Thoracic aorta (tissue), 2 donors: Measurements from ENCODE around the gene LMX1A. TPM values are rescaled to one million over a fixed set of nuclear protein-coding genes. Genes with fewer than 3 reads are reported as not detected.
A peak's percentile ranks its signal among the peaks of the same experiment; 100 is the strongest.

Experiments
- ATAC-seq: fragments of 150-250 bp; one replicate; pipeline ENCODE4 v1.8.0; 2017; ENCODE audit warnings: low read depth; ENCODE audit not compliant: insufficient number of reproducible peaks, low FRiP score
- DNase-seq: peaks from one replicate; pipeline ENCODE4 v3.0.0-alpha.2; 2020; ENCODE audit warnings: low spot score
- H3K27ac ChIP-seq, 2 donors: fragments of 200-600 bp; sonication (generic); 1 replicate in 1 of 2; 2 replicates in 1 of 2; pipeline ENCODE4 v1.5.1; 2016; ENCODE audit warnings: mild to moderate bottlenecking in 2 of 2, moderate library complexity in 2 of 2
- H3K27me3 ChIP-seq: fragments of 200-600 bp; sonication (generic); replicated peaks from 2 replicates; pipeline ENCODE4 v1.6.0; 2016; ENCODE audit warnings: mild to moderate bottlenecking; ENCODE audit not compliant: insufficient read depth
- H3K36me3 ChIP-seq: fragments of 200-600 bp; sonication (generic); one replicate; pipeline ENCODE4 v1.5.1; 2016
- H3K4me1 ChIP-seq, 2 donors: fragments of 200-600 bp; sonication (generic); 1 replicate in 1 of 2; 2 replicates in 1 of 2; pipeline versions ENCODE4 v1.5.1 to v1.6.0; 2016; ENCODE audit warnings: low read depth in 2 of 2, mild to moderate bottlenecking in 1 of 2; ENCODE audit not compliant: control insufficient read depth in 1 of 2
- H3K4me3 ChIP-seq: fragments of 200-600 bp; sonication (generic); 2 replicates; pipeline ENCODE4 v1.5.1; 2016; ENCODE audit warnings: mild to moderate bottlenecking
- H3K9me3 ChIP-seq: fragments of 200-600 bp; sonication (generic); 2 replicates; pipeline ENCODE4 v1.5.1; 2016
- CTCF ChIP-seq: fragments of 200-600 bp; sonication (generic); IDR thresholded peaks from one replicate; pipeline ENCODE4 v1.5.1; 2019; ENCODE audit warnings: antibody characterized with exemption
- total RNA-seq, 2 donors: library from RNA; depleted of rRNA; stranded (reverse); fragments of >200 nt; gene quantifications; one replicate each; pipeline versions ENCODE4 v1.1.0 to v1.2.3, GENCODE V29; 2016

The LMX1A gene
- total RNA-seq, 2 donors from 2014 or later = 0.68 TPM; not detected in 1

DNA sequence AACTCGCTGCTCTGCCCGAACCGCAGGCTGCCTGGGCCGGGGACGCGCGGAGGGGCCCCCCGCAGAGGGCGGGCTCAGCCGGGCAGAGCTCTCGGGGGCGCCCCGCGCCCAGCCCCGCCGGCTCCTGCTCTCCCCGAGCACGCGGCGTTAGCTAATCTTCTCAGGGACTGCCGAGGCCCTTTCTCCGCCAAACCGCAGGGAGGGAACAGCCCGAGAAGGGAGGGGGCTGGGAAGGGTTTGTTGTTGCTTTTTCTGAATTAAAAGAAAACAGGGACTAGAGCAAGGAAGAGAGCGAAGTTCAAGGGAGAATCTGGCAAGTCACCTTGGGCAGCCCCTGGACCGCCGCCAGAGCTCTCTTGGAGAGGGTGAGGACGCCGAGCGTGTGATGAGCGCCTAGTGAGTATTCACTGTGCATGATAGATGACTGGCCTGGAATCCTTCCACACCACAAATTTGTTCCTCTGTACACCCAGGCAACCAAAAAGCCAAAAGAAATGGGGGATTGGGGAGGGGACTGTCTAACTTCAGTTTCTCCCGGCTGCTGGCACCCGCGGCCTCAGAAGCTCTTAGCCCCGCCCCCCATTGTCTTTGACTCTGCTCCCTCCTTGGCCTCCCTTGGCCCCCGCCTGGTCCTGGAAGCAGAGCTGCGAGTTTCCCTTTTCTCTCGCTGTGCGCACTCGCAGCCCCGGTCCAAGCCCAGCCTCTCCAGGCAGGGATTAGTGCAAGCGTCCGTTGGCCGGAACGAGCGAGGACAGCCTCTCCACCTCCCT, 19.7 kb upstream of the LMX1A start:
- ATAC-seq (peak; percentile 67), DNase-seq (peak; percentile 35)
- Histone ChIP-seq H3K27me3 (no peaks in the 10 kb centered on the region), H3K27ac (peak overlapping the region in 1 of 2 donors; percentile 39), H3K4me3 (peak overlapping the region; percentile 68), H3K36me3 (no peaks in the 10 kb centered on the region), H3K9me3 (no peaks in the 10 kb centered on the region), H3K4me1 (peaks cover 0 to 17% of the 10 kb centered on the region in 2 donors)
- TF ChIP-seq CTCF = no peak

DNA sequence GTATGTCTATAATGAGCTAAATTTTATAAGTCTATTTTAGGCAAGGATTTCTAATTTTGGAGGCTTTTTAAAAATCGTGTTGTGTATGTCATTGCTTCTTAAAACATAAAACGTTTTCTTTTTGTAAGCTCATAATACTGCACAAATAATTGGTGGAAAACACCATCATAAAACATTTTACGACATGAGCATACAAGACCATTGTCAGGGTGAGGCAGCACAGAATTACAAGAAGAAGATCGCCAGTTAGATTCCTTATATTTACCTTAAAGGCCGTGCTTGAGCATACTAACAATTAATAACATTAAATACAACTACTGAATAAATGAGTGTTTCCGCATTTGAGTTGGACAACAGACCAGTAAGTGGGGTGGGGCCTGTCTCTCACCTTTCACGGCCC, 19.1 kb upstream of the LMX1A start:
- peaks cover 0 to 17% of the 10 kb centered on the region in 2 donors for H3K4me1 ChIP-seq
- H3K9me3 ChIP-seq = no peaks in the 10 kb centered on the region
- TF ChIP-seq CTCF = no peak
- no peaks in the 10 kb centered on the region for H3K27me3 ChIP-seq
- peak overlapping the region in 1 of 2 donors; percentile 39 for H3K27ac ChIP-seq
- H3K4me3 ChIP-seq = peak overlapping the region; percentile 68
- DNase-seq (no peak), ATAC-seq (no peak)
- H3K36me3 ChIP-seq = no peaks in the 10 kb centered on the region

GRCh38 chr1:165371588-165372225, 15.2 kb upstream of the LMX1A start:
- no peak for TF ChIP-seq CTCF

GRCh38 chr1:165369255-165369848, 12.8 kb upstream of the LMX1A start:
- Histone ChIP-seq H3K36me3 (no peaks in the 10 kb centered on the region), H3K9me3 (no peaks in the 10 kb centered on the region), H3K4me1 (peaks cover 0 to 6% of the 10 kb centered on the region in 2 donors), H3K27ac (no peak overlapping the region), H3K27me3 (no peaks in the 10 kb centered on the region), H3K4me3 (no peak overlapping the region)
- TF ChIP-seq CTCF = peak; percentile 75
- ATAC-seq = no peak
- DNase-seq = no peak

More at GRCh38 chr1:165371588-165372225, 15.2 kb upstream of the LMX1A start:
- Histone ChIP-seq H3K27ac (no peak overlapping the region), H3K4me1 (peaks cover 0 to 11% of the 10 kb centered on the region in 2 donors), H3K27me3 (no peaks in the 10 kb centered on the region), H3K4me3 (no peak overlapping the region), H3K36me3 (no peaks in the 10 kb centered on the region), H3K9me3 (no peaks in the 10 kb centered on the region)
- DNase-seq (no peak), ATAC-seq (no peak)

- DNase-seq = peak; percentile 49
- no peak overlapping the region for H3K4me3 ChIP-seq
- H3K4me1 ChIP-seq = peaks cover 0 to 6% of the 10 kb centered on the region in 2 donors
- H3K27ac ChIP-seq = no peak overlapping the region
- H3K27me3 ChIP-seq = no peaks in the 10 kb centered on the region
- peak; percentile 94 for TF ChIP-seq CTCF
- H3K36me3 ChIP-seq = no peaks in the 10 kb centered on the region
- no peak for ATAC-seq
- H3K9me3 ChIP-seq = no peaks in the 10 kb centered on the region
Observed at GRCh38 chr1:165367375-165367993, 11.0 kb upstream of the LMX1A start.
